HL-60 (cell line): ENCODE results near the gene CLUH.

Source experiments
- DNase-seq, 2 experiments: peaks; one replicate each; pipeline ENCODE4 v3.0.0-alpha.2; 2010 to 2020; ENCODE audit warnings: low read depth in 1 of 2, low spot score in 1 of 2
- H3K27ac ChIP-seq: fragments of 250-450 bp; sonication (Bioruptor Pico); replicated peaks from 2 replicates; pipeline ENCODE4 v1.5.1; 2020; ENCODE audit warnings: mild to moderate bottlenecking, moderate library complexity
- H3K27me3 ChIP-seq: fragments of 250-450 bp; sonication (Bioruptor Pico); 2 replicates; pipeline ENCODE4 v1.5.1; 2021; ENCODE audit warnings: mild to moderate bottlenecking, moderate library complexity; ENCODE audit not compliant: insufficient read depth, poor library complexity, severe bottlenecking
- H3K4me3 ChIP-seq: replicated peaks from 2 replicates; pipeline ENCODE4 v1.5.1; 2011; ENCODE audit warnings: mild to moderate bottlenecking, control low read depth, low read length; ENCODE audit not compliant: insufficient read depth
- CTCF ChIP-seq: IDR thresholded peaks from one replicate; pipeline ENCODE4 v1.5.1; 2011; ENCODE audit warnings: low read length, control low read depth, inconsistent platforms; ENCODE audit not compliant: insufficient read depth
- GABPA ChIP-seq: IDR thresholded peaks from 2 replicates; pipeline ENCODE4 v1.6.1; 2012; ENCODE audit warnings: low read depth
- POLR2AphosphoS5 ChIP-seq: IDR thresholded peaks from 2 replicates; pipeline ENCODE4 v1.6.1; 2012; ENCODE audit warnings: low read depth
- REST ChIP-seq: IDR thresholded peaks from 2 replicates; pipeline ENCODE4 v1.6.1; 2012; ENCODE audit warnings: low read depth; ENCODE audit not compliant: insufficient replicate concordance
- SPI1 ChIP-seq: IDR thresholded peaks from 2 replicates; pipeline ENCODE4 v1.6.1; 2012; ENCODE audit warnings: low read depth, mild to moderate bottlenecking, borderline replicate concordance

The CLUH gene

DNA sequence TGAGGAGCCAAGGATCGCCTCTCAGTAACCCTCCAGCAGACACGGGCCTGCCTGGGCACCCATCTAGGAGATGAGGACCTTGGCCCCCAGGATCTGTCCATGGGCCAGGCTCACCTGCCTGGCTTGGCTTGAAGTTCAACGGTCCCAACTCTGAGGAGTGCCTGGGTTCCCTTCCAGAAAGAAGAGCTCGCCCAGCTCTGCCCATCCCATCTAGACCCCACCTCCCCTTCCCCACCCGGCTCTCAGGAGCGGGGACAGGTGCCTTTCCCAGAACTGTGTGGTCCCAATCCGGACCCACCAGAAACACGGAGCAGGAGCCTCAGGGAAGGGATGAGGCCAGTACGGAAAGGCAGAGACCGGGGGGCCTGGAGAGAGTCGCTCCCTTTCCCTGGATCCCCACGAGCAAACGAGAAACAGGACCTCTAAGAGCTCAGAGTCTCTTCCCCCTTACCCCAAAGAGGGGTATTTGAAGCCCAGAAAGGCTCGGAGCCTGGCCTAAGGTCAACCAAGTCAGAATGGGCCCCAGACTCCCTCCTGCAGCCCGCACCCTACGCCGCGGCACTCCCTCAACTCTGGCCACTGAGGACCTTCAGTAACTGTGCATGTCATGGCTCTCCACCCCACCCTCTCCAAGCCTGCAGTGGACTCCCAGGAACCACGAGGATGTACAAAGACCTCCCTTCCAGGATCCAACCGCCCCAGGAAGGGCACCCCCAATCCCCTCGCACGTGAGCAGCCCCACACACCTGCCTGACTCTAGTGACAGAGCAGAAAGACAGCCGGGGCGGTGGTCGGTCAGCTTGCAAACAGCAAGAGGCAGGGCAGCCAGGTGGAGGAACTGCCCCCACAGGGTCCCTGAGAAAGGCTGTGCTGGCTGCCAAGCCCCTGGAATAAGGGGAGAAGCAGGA, 5.4 kb downstream of the CLUH start:
- TF ChIP-seq SPI1 = no peak
- TF ChIP-seq POLR2AphosphoS5 = no peak
- TF ChIP-seq CTCF = no peak
- no peak for TF ChIP-seq GABPA
- Histone ChIP-seq H3K4me3 (no peak overlapping the region), H3K27ac (no peak overlapping the region), H3K27me3 (no peaks in the 10 kb centered on the region)
- DNase-seq = no peak

- no peak for DNase-seq
These were observed 6.3 kb downstream of the CLUH start for GRCh38 chr17:2705263-2705662.

DNA sequence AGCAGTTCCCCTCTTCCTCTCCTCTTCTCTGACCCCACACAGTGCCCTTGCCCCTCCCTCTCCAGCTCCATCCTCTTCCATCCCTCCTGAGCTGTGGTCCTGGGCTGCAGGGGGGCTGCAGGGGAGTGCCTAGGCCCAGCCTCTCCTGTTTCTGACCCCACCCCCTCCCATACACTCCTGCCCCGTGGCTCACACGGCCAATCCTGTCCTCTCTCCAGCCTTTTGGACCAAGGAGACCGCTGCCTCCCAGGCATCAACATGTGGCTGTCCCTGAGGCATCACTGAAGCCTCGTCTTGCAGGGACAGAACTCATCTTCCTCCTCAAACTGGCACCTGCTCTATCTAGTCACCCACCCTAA, 6.7 kb downstream of the CLUH start:
- no peak for DNase-seq
- Histone ChIP-seq H3K27ac (no peak overlapping the region), H3K27me3 (no peaks in the 10 kb centered on the region), H3K4me3 (no peak overlapping the region)
- TF ChIP-seq GABPA = no peak
- TF ChIP-seq SPI1 = no peak
- no peak for TF ChIP-seq CTCF
- no peak for TF ChIP-seq POLR2AphosphoS5
- TF ChIP-seq REST = no peak

More at GRCh38 chr17:2705263-2705662, 6.3 kb downstream of the CLUH start:
- H3K27me3 ChIP-seq = no peaks in the 10 kb centered on the region
- H3K27ac ChIP-seq = no peak overlapping the region
- no peak for TF ChIP-seq CTCF
- H3K4me3 ChIP-seq = no peak overlapping the region

- H3K27ac ChIP-seq = no peak overlapping the region
- no peak overlapping the region for H3K4me3 ChIP-seq
- TF ChIP-seq CTCF (no peak), REST (no peak), SPI1 (no peak), POLR2AphosphoS5 (no peak), GABPA (no peak)
- H3K27me3 ChIP-seq = no peaks in the 10 kb centered on the region
- no peak for DNase-seq
These were observed 7.3 kb downstream of the CLUH start for GRCh38 chr17:2704031-2704889.
